ENCODE results near the gene PGRMC2. TPM values are rescaled to one million over a fixed set of nuclear protein-coding genes. Genes with fewer than 3 reads are reported as not detected.

PGRMC2 gene
- total and polyA plus RNA-seq, 2 of the 4 experiments (the other 2 are of a cell fraction): 13.4 to 40.7 TPM

DNA sequence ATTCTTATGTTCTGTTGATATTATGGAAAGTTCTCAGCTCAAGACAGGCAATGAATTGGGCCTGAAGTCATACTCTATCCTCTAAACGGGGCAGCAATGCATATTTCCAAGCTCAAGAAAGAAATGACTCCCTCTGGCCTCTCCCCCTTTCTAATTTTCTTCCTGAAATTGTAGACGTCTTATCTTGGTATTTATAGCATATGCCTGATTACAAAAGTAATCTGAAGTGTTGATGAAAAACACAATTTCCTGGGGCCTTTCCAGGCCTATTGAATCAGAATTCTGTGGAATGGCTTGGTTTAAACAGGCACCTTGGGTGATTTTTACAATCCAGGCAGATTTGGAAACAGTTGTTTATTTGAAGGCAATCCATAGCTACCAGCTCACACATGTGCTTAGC is 21.4 kb upstream of the PGRMC2 start:
- DNase-seq (peak; percentile 50), ATAC-seq (ENCODE audit: low read depth) (peak; percentile 77)
- Histone ChIP-seq H3K9me1 (ENCODE audit: insufficient read depth, low read length) (peaks cover 2% of the 10 kb centered on the region), H3K9ac (ENCODE audit: low read depth, low read length) (no peak overlapping the region), H3K27ac (ENCODE audit: insufficient read depth, low read length) (peak overlapping the region; percentile 59; the same call in 1 of the 2 replicates), H2BK120ac (ENCODE audit: low read depth, low read length) (no peak overlapping the region), H2AFZ (replicated peaks; ENCODE audit: low read length, poor library complexity) (no peak overlapping the region), H4K5ac (ENCODE audit: low read depth, low read length) (peak overlapping the region; percentile 64; the same call in 1 of the 2 replicates), H3K14ac (replicated peaks; ENCODE audit: low read depth, low read length) (peak overlapping the region; percentile 42; the same call in 1 of the 2 replicates), H3K23ac (ENCODE audit: low read depth, low read length) (no peak overlapping the region), H4K8ac (ENCODE audit: low read depth in 2 of 2, low read length in 2 of 2) (peak overlapping the region in 1 of 2 experiments; percentile 12; a peak in 2 of 4 replicates), H2BK20ac (ENCODE audit: low read depth, low read length) (peak overlapping the region; percentile 29; the same call in 1 of the 2 replicates), H3K56ac (ENCODE audit: extremely low read depth, insufficient read depth, low read length) (no peak overlapping the region), H3K18ac (ENCODE audit: low read depth, low read length) (peak overlapping the region; percentile 69; the same call in 1 of the 2 replicates), H3K79me1 (ENCODE audit: low read depth in 1 of 2, low read length in 2 of 2) (no peaks in the 10 kb centered on the region), H2BK15ac (ENCODE audit: low read depth, low read length) (0 out of 3 replicates have a peak overlapping the region, but pooled peaks have one; percentile 27), H3K4me3 (ENCODE audit: insufficient read depth, low read depth, low read length) (no peak overlapping the region), H2BK5ac (ENCODE audit: low read depth, low read length, poor library complexity, severe bottlenecking) (peak overlapping the region; percentile 69), H3K27me3 (ENCODE audit: control insufficient read depth, insufficient read depth, low read length) (no peaks in the 10 kb centered on the region), H3K4me1 (ENCODE audit: control insufficient read depth, insufficient read depth, low read length) (peaks cover 10% of the 10 kb centered on the region), H4K20me1 (ENCODE audit: insufficient read depth, low read length) (no peaks in the 10 kb centered on the region), H4K91ac (ENCODE audit: insufficient read depth, low read depth, low read length) (peak overlapping the region; percentile 43; the same call in 1 of the 2 replicates), H2AK5ac (ENCODE audit: low read depth, low read length) (0 out of 2 replicates have a peak overlapping the region, but pooled peaks have one; percentile 20), H3K4me2 (ENCODE audit: low read depth, low read length) (no peak overlapping the region), H3K9me3 (ENCODE audit: control insufficient read depth, insufficient read depth, low read length) (no peaks in the 10 kb centered on the region), H3K4ac (ENCODE audit: low read depth, low read length) (peak overlapping the region; percentile 37; the same call in 1 of the 2 replicates), H2AK9ac (replicated peaks; ENCODE audit: low read depth, low read length, poor library complexity) (no peak overlapping the region), H3K36me3 (ENCODE audit: control insufficient read depth, insufficient read depth, low read length) (peaks cover 4% of the 10 kb centered on the region; the same call in 1 of the 2 replicates)
- ChIA-PET CTCF (interaction anchor here (0.6 to 1.4 kb wide), 2 partner anchors 9 to 17 kb away, joined by 3 to 4 read pairs; no protein-coding TSS in a partner anchor), POLR2A (ENCODE audit: unreplicated experiment) (interaction anchor here (0.5 kb wide), 1 partner anchor 15 kb away, joined by 3 read pairs; no protein-coding TSS in a partner anchor)
- no TSS peak for BruUV-seq (replicated peaks)
- in situ Hi-C loops (cut with MboI; ENCODE audit: low sequenced_read_pairs) (no loop called here), dilution Hi-C loops (cut with HindIII; ENCODE audit: low sequenced_read_pairs, unreplicated experiment) (no loop called here), intact Hi-C loops (cut with micrococcal nuclease) (no loop called here)
- no CpG with 5 or more reads among the region's 2 CpGs for WGBS, 2 experiments (ENCODE audit: extremely low coverage in 2 of 2, insufficient read length in 1 of 2)
- TF ChIP-seq SMC3 (IDR thresholded peaks at IDR 0.05; ENCODE audit: low read depth, low read length) (no peak), BHLHE40 (IDR thresholded peaks at IDR 0.05; ENCODE audit: low read depth, low read length) (peak; percentile 16; the same call in 1 of the 2 replicates), FOS (IDR thresholded peaks at IDR 0.05; ENCODE audit: low read depth, low read length) (no peak)

All from IMR-90 (cell line).